ENCODE measurements around the gene TLK2.

TLK2 gene

DNA sequence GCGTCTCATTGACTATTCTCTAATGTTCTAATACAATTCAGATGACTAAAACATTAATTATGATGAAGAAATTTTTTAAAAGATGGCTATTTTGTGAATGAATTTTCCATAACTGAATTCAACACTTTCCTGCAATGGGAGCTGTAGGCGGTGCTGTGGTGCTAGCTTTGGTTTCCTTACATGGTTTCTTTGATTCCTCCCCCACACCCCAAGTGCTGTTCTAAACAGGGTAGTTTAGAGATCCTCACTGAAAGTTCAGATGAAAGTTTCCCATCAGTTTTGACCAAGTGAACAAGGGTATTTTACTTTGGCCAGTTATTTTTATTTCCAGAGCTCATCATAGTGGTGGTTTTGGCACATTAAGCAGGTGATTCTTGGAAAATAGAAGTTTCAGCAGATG, 122.8 kb downstream of the TLK2 start:
- TF ChIP-seq, protein P1, sequence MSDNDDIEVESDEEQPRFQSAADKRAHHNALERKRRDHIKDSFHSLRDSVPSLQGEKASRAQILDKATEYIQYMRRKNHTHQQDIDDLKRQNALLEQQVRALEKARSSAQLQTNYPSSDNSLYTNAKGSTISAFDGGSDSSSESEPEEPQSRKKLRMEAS (IDR thresholded peaks at IDR 0.05) = no peak
- TF ChIP-seq EP300 (IDR thresholded peaks at IDR 0.05; ENCODE audit: borderline replicate concordance) (no peak), EGR1 (IDR thresholded peaks at IDR 0.05) (no peak), YY1 (IDR thresholded peaks at IDR 0.05; ENCODE audit: low read depth) (no peak), FOXM1 (IDR thresholded peaks at IDR 0.05; ENCODE audit: borderline replicate concordance, low read depth) (no peak), CREB1 (IDR thresholded peaks at IDR 0.05; ENCODE audit: low read depth) (no peak), ZBTB7A (IDR thresholded peaks at IDR 0.05; ENCODE audit: low read depth) (no peak), NFIC (IDR thresholded peaks at IDR 0.05) (no peak), REST (IDR thresholded peaks at IDR 0.05; ENCODE audit: low read depth) (no peak), CEBPB (IDR thresholded peaks at IDR 0.05) (no peak), TEAD4 (IDR thresholded peaks at IDR 0.05) (no peak), RAD21 (IDR thresholded peaks at IDR 0.05; ENCODE audit: low read depth) (no peak)
- TF ChIP-seq, protein P2, sequence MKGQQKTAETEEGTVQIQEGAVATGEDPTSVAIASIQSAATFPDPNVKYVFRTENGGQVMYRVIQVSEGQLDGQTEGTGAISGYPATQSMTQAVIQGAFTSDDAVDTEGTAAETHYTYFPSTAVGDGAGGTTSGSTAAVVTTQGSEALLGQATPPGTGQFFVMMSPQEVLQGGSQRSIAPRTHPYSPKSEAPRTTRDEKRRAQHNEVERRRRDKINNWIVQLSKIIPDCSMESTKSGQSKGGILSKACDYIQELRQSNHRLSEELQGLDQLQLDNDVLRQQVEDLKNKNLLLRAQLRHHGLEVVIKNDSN (IDR thresholded peaks at IDR 0.05) = no peak

DNA sequence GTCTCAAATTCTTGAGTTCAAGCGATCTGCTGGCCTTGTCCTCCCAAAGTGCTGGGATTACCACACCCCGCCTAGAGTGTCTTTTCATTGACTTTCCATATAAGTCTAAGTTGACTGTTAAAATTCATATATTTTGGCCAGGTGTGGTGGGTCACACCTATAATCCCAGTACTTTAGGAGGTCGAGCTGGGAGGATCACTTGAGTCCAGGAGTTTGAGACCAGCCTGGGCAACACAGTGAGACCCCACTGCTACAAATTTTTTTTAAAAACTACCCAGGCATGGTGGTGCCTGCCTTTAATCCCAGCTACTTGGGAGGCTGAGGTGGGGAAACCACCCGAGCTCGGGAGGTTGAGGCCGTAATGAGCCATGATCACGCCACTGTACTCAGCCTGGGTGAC, 127.0 kb downstream of the TLK2 start:
- no peak for TF ChIP-seq TEAD4 (IDR thresholded peaks at IDR 0.05)
- TF ChIP-seq EP300 (IDR thresholded peaks at IDR 0.05; ENCODE audit: borderline replicate concordance) = no peak
- TF ChIP-seq, protein P2 (IDR thresholded peaks at IDR 0.05) = no peak
- no peak for TF ChIP-seq CEBPB (IDR thresholded peaks at IDR 0.05)
- TF ChIP-seq TCF12 (IDR thresholded peaks at IDR 0.05; ENCODE audit: low read depth) = no peak
- TF ChIP-seq FOXM1 (IDR thresholded peaks at IDR 0.05; ENCODE audit: borderline replicate concordance, low read depth) = no peak
- TF ChIP-seq CREB1 (IDR thresholded peaks at IDR 0.05; ENCODE audit: low read depth) = no peak
- TF ChIP-seq TAF1 (IDR thresholded peaks at IDR 0.05; ENCODE audit: low read depth) = no peak
- TF ChIP-seq ZBTB7A (IDR thresholded peaks at IDR 0.05; ENCODE audit: low read depth) = no peak
- no peak for TF ChIP-seq REST (IDR thresholded peaks at IDR 0.05; ENCODE audit: low read depth)
- no peak for TF ChIP-seq EGR1 (IDR thresholded peaks at IDR 0.05)
- no peak for TF ChIP-seq RAD21 (IDR thresholded peaks at IDR 0.05; ENCODE audit: low read depth)
- TF ChIP-seq, protein P1 (IDR thresholded peaks at IDR 0.05) = no peak
- no peak for TF ChIP-seq YY1 (IDR thresholded peaks at IDR 0.05; ENCODE audit: low read depth)
- TF ChIP-seq NFIC (IDR thresholded peaks at IDR 0.05) = no peak

DNA sequence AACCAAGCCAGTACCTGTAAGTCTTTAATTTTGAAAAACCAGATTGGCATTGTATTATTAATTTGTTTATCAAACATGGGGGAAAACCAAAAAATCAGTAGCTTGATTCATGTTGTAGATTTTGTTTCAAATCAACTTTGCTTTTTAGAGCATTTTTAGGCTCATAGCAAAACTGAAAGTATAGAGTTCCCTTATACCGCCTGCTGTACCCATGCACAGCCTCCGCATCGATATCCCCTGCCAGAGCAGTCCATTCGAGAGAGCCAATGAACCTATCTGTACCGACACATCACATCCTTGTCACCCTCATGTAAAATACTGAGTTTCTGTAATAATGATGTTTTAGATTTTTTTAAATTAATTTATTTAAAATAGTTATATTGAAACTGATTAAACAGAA, 132.7 kb downstream of the TLK2 start:
- no peak for TF ChIP-seq FOXM1 (IDR thresholded peaks at IDR 0.05; ENCODE audit: borderline replicate concordance, low read depth)
- TF ChIP-seq, protein P2 (IDR thresholded peaks at IDR 0.05) = no peak
- no peak for TF ChIP-seq RAD21 (IDR thresholded peaks at IDR 0.05; ENCODE audit: low read depth)
- no peak for TF ChIP-seq ZBTB7A (IDR thresholded peaks at IDR 0.05; ENCODE audit: low read depth)
- no peak for TF ChIP-seq TAF1 (IDR thresholded peaks at IDR 0.05; ENCODE audit: low read depth)
- TF ChIP-seq, protein P1 (IDR thresholded peaks at IDR 0.05) = no peak
- TF ChIP-seq CEBPB (IDR thresholded peaks at IDR 0.05) = no peak
- no peak for TF ChIP-seq EP300 (IDR thresholded peaks at IDR 0.05; ENCODE audit: borderline replicate concordance)
- TF ChIP-seq EGR1 (IDR thresholded peaks at IDR 0.05) = no peak
- no peak for TF ChIP-seq YY1 (IDR thresholded peaks at IDR 0.05; ENCODE audit: low read depth)
- no peak for TF ChIP-seq REST (IDR thresholded peaks at IDR 0.05; ENCODE audit: low read depth)
- no peak for TF ChIP-seq TEAD4 (IDR thresholded peaks at IDR 0.05)
- no peak for TF ChIP-seq CREB1 (IDR thresholded peaks at IDR 0.05; ENCODE audit: low read depth)
- TF ChIP-seq TCF12 (IDR thresholded peaks at IDR 0.05; ENCODE audit: low read depth) = no peak
- no peak for TF ChIP-seq NFIC (IDR thresholded peaks at IDR 0.05)

Measured in Ishikawa (cell line).